Transverse colon (tissue), 4 donors: ENCODE results near the gene MICAL2. TPM values are rescaled to one million over a fixed set of nuclear protein-coding genes. Genes with fewer than 3 reads are reported as not detected.

Source experiments
- DNase-seq: peaks from one replicate; pipeline ENCODE4 v3.0.0-alpha.2; 2019
- H3K27ac ChIP-seq, 4 donors: fragments of 200-600 bp; sonication (generic); 2 replicates each; pipeline ENCODE4 v1.5.1; 2016 to 2018; ENCODE audit warnings: inconsistent platforms in 4 of 4
- H3K27me3 ChIP-seq: fragments of 200-600 bp; sonication (generic); 2 replicates; pipeline ENCODE4 v1.5.1; 2017; ENCODE audit warnings: inconsistent platforms
- H3K36me3 ChIP-seq, 4 donors: fragments of 200-600 bp; sonication (generic); 2 replicates each; pipeline ENCODE4 v1.5.1; 2017 to 2019; ENCODE audit warnings: inconsistent platforms in 4 of 4
- H3K4me1 ChIP-seq, 4 donors: fragments of 200-600 bp; sonication (generic); 2 replicates each; pipeline ENCODE4 v1.5.1; 2017 to 2020; ENCODE audit warnings: inconsistent platforms in 4 of 4
- H3K4me3 ChIP-seq, 4 donors: fragments of 200-600 bp; sonication (generic); 1 replicate in 1 of 4; 2 replicates in 3 of 4; pipeline versions ENCODE4 v1.5.1 to v1.6.1; 2017 to 2019; ENCODE audit warnings: inconsistent platforms in 4 of 4
- H3K9me3 ChIP-seq, 2 donors: fragments of 200-600 bp; sonication (generic); 2 replicates each; pipeline ENCODE4 v1.5.1; 2017 to 2019; ENCODE audit warnings: inconsistent platforms in 2 of 2
- EP300 ChIP-seq: sonication (generic); formaldehyde crosslinking; IDR thresholded peaks from one replicate; pipeline ENCODE4 v1.6.1; 2017; ENCODE audit warnings: antibody characterized with exemption, low read depth
- POLR2A ChIP-seq: fragments of 450-650 bp; IDR thresholded peaks from one replicate; pipeline ENCODE4 v1.6.1; 2016; ENCODE audit warnings: antibody characterized with exemption, mild to moderate bottlenecking, moderate library complexity
- POLR2AphosphoS5 ChIP-seq, 3 donors: sonication (generic); formaldehyde crosslinking; IDR thresholded peaks; one replicate each; pipeline ENCODE4 v1.6.1; 2016; ENCODE audit warnings: antibody characterized with exemption in 3 of 3
- WGBS, 2 donors: methylation state at CpG; one replicate each; pipeline ENCODE4 v1.1.5; 2018; ENCODE audit warnings: low coverage in 1 of 2; 5-methylcytosine and 5-hydroxymethylcytosine counted together
- in situ Hi-C, 4 donors: fragments of 200-750 bp; cut with MboI; loops; one replicate each; pipeline versions ENCODE4 v1.15.0 to v1.15.1; 2017; ENCODE audit warnings: low sequenced_read_pairs in 3 of 4, low pct_ligation_motif_present in 1 of 4, low pct_unique_long_range_greater_than_20kb in 1 of 4
- intact Hi-C: fragments of 100-400 bp; cut with DNase I; formaldehyde crosslinking; loops from one replicate; pipeline ENCODE4 v1.15.1; 2023; ENCODE audit warnings: low total_unique reads
- total RNA-seq, 4 donors: library from RNA; depleted of rRNA; stranded (reverse); fragments of >200 nt; gene quantifications; one replicate each; pipeline ENCODE4 v1.1.0, GENCODE V29; 2016
- TF ChIP-seq, protein P1 (sequence below), 5 experiments: fragments of 200-600 bp in 3 of 5; fragments of 450-650 bp in 2 of 5; sonication (generic) in 3 of 5; IDR thresholded peaks; 1 replicate in 2 of 5; 2 replicates in 3 of 5; pipeline ENCODE4 v1.5.1; 2016 to 2017; ENCODE audit warnings: antibody characterized with exemption in 5 of 5, inconsistent platforms in 3 of 5, mild to moderate bottlenecking in 2 of 5, moderate library complexity in 1 of 5

MICAL2 gene
- total RNA-seq, 4 donors from 2014 or later, result 309 to 483 (median 316) TPM

DNA sequence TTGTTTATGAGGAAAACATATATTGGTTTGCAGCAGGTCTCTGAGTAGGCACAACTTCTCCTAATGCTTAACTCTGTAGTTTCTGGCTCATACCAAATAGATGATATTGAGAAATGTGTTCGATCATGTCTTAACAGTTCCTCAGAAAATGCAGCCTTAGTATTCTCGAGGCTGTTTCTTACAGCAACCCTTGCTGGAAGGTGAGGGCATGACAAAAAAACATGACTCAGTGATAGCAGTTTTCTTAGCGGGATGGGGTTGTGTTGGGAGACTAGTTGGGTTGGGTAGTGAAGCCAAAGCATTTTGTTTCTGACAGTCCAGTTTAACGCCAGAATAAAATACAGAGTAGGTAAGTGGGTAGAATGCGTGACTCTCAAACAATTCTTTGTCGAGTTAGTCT, 172.3 kb downstream of the MICAL2 start:
- Histone ChIP-seq H3K27me3 (no peaks in the 10 kb centered on the region), H3K27ac (no peak overlapping the region), H3K4me1 (peaks cover 0 to 37% (median 8%) of the 10 kb centered on the region in 4 donors), H3K9me3 (no peaks in the 10 kb centered on the region), H3K36me3 (no peaks in the 10 kb centered on the region), H3K4me3 (no peak overlapping the region)
- DNase-seq, result no peak
- TF ChIP-seq, protein P1, sequence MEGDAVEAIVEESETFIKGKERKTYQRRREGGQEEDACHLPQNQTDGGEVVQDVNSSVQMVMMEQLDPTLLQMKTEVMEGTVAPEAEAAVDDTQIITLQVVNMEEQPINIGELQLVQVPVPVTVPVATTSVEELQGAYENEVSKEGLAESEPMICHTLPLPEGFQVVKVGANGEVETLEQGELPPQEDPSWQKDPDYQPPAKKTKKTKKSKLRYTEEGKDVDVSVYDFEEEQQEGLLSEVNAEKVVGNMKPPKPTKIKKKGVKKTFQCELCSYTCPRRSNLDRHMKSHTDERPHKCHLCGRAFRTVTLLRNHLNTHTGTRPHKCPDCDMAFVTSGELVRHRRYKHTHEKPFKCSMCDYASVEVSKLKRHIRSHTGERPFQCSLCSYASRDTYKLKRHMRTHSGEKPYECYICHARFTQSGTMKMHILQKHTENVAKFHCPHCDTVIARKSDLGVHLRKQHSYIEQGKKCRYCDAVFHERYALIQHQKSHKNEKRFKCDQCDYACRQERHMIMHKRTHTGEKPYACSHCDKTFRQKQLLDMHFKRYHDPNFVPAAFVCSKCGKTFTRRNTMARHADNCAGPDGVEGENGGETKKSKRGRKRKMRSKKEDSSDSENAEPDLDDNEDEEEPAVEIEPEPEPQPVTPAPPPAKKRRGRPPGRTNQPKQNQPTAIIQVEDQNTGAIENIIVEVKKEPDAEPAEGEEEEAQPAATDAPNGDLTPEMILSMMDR (IDR thresholded peaks at IDR 0.05), result no peak
- no peak for TF ChIP-seq POLR2AphosphoS5 (IDR thresholded peaks at IDR 0.05)
- TF ChIP-seq POLR2A, result no peak
- TF ChIP-seq EP300, result no peak
- intact Hi-C loops (no loop called here), in situ Hi-C loops (loop anchor here in 3 of 4 donors (5.0 to 25.0 kb wide), 3 partner anchors 235 to 495 kb away; no protein-coding TSS in a partner anchor)
- WGBS, 2 donors, result 86 to 96% methylated on average over 5 to 6 of the region's 6 CpGs

DNA sequence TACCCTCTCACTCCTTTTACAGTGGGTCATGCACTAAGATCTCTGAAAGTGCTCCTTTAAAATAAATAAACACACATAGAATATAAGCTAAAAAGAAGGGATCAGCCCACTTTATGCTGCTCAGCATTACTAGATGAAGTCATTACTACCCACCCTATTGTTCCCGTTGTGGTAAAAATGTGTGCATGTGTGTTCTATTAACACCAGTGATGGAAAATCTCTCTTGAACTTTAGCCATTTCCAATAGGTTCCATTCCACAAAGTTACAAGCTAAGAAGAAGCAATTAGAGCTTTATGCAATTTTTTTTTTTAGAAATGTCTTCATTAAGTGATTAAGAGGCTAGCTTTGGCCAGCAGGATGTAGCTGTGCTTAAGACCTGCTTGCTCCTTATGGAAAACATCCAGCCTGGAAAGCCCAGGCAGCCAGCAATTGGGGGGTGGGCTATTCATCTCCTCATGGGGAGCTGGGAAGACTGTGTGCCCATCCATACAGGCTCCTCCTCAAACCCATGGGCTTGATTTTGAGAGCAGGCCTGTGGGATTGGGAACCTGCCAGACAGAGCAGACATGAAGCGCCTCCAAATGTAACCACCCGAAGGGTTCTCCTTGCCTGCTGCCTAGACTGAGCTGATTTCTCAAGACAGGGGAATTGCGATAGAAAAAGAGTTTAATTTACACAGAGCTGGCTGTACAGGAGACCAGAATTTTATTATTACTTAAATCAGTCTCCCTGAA, 174.1 kb downstream of the MICAL2 start:
- Histone ChIP-seq H3K4me3 (no peak overlapping the region), H3K36me3 (no peaks in the 10 kb centered on the region), H3K27ac (peak overlapping the region in 1 of 4 donors; percentile 89), H3K27me3 (no peaks in the 10 kb centered on the region), H3K4me1 (peaks cover 5 to 48% (median 16%) of the 10 kb centered on the region in 4 donors), H3K9me3 (no peaks in the 10 kb centered on the region)
- 71 to 96% methylated on average over 3 to 4 of the region's 4 CpGs for WGBS, 2 donors
- TF ChIP-seq EP300 (no peak), POLR2A (no peak), POLR2AphosphoS5 (IDR thresholded peaks at IDR 0.05) (no peak)
- TF ChIP-seq, protein P1 (IDR thresholded peaks at IDR 0.05), result no peak
- no peak for DNase-seq
- intact Hi-C loops (no loop called here), in situ Hi-C loops (loop anchor here in 3 of 4 donors (5.0 to 25.0 kb wide), 3 partner anchors 237 to 497 kb away; no protein-coding TSS in a partner anchor)

DNA sequence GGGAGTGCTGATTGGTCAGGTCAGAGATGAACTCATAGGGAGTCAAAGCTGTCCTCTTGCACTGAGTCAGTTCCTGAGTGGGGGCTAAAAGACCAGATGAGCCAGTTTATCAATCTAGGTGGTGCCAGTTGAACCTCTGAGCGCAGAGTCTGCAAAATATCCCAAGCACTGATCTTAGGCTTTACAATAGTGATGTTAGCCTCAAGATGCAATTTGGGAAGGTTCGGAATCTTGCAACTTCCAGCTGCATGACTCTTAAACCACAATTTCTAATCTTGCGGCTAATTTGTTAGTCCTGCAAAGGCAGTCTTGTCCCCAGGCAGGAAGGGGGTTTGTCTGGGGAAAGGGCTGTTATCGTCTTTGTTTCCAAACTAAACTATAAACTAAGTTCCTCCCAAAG, 174.7 kb downstream of the MICAL2 start:
- H3K27me3 ChIP-seq, result no peaks in the 10 kb centered on the region
- H3K27ac ChIP-seq, result peak overlapping the region in 2 of 4 donors; percentile 83 to 89
- H3K4me1 ChIP-seq, result peaks cover 5 to 47% (median 16%) of the 10 kb centered on the region in 4 donors
- no peaks in the 10 kb centered on the region for H3K9me3 ChIP-seq
- H3K4me3 ChIP-seq, result no peak overlapping the region
- intact Hi-C loops, result no loop called here
- in situ Hi-C loops, result loop anchor here in 3 of 4 donors (5.0 to 25.0 kb wide), 3 partner anchors 238 to 498 kb away; no protein-coding TSS in a partner anchor
- H3K36me3 ChIP-seq, result no peaks in the 10 kb centered on the region
- TF ChIP-seq, protein P1 (IDR thresholded peaks at IDR 0.05), result no peak
- TF ChIP-seq POLR2A (no peak), POLR2AphosphoS5 (IDR thresholded peaks at IDR 0.05) (no peak), EP300 (no peak)
- no peak for DNase-seq
- WGBS, 2 donors, result 49 to 60% methylated on average over 1 to 4 of the region's 4 CpGs

DNA sequence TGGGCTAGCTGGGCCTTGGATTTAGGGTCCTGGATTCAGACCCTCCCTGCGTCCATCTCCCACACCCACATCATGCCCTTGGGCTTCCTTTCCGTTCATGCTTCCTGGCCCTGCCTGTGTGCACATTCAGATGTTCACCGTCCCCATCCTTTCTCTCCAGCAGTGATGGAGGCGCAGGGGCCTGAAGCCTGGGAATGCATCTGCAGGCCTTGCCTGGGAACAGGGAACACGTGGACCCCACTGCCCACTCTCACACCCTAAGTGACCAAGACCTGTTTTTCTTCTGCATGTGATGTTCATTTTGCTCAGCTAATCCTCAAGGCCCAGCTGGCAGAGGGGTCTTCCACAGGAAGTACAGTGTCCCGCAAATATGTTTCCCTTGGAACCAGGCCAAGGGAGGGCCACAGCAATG, 175.4 kb downstream of the MICAL2 start:
- H3K4me3 ChIP-seq, result no peak overlapping the region
- H3K27me3 ChIP-seq, result no peaks in the 10 kb centered on the region
- peak overlapping the region; percentile 83 to 91 (median 86) for H3K27ac ChIP-seq
- 73 to 100% methylated on average over 3 to 6 of the region's 6 CpGs for WGBS, 2 donors
- peaks cover 5 to 45% (median 16%) of the 10 kb centered on the region in 4 donors for H3K4me1 ChIP-seq
- H3K9me3 ChIP-seq, result no peaks in the 10 kb centered on the region
- intact Hi-C loops, result no loop called here
- in situ Hi-C loops, result loop anchor here in 3 of 4 donors (5.0 to 25.0 kb wide), 3 partner anchors 239 to 499 kb away; no protein-coding TSS in a partner anchor
- TF ChIP-seq, protein P1 (IDR thresholded peaks at IDR 0.05), result no peak
- TF ChIP-seq POLR2AphosphoS5 (IDR thresholded peaks at IDR 0.05) (no peak), POLR2A (no peak), EP300 (no peak)
- no peak for DNase-seq
- H3K36me3 ChIP-seq, result no peaks in the 10 kb centered on the region
